OCI-LY7 (cell line): ENCODE data around the gene TMPRSS2. TPM values are rescaled to one million over a fixed set of nuclear protein-coding genes. Genes with fewer than 3 reads are reported as not detected.

Source experiments
- BruUV-seq: library from RNA; stranded (reverse); fragments of 400-500 nt; replicated peaks from 2 replicates; lab custom pipeline; 2021; lab: Mats Ljungman, UMichigan
- CTCF ChIA-PET: fragments of 300-600 bp; sonication (Branson Sonifier 250); formaldehyde crosslinking; loops from one replicate; lab custom pipeline; 2022; ENCODE audit warnings: antibody characterized with exemption; ENCODE audit not compliant: unreplicated experiment; lab: Charles Lee
- POLR2A ChIA-PET: fragments of 300-600 bp; sonication (Branson Sonifier 250); formaldehyde crosslinking; loops from one replicate; lab custom pipeline; 2022; ENCODE audit warnings: antibody characterized with exemption; lab: Charles Lee
- DNase-seq: peaks from one replicate; pipeline ENCODE4 v3.0.0-alpha.2; 2015; ENCODE audit warnings: low spot score
- H2AFZ ChIP-seq: fragments of 200-600 bp; sonication (generic), shearing (Covaris generic); 2 replicates; pipeline ENCODE4 v1.6.1; 2014; ENCODE audit warnings: mild to moderate bottlenecking, antibody characterized with exemption, low read length, moderate library complexity
- H3K27ac ChIP-seq: fragments of 200-600 bp; sonication (generic); 2 replicates; pipeline ENCODE4 v1.5.1; 2014; ENCODE audit warnings: mixed run types, low read depth, mild to moderate bottlenecking, moderate library complexity, low read length, inconsistent platforms; ENCODE audit not compliant: poor library complexity, severe bottlenecking
- H3K36me3 ChIP-seq: fragments of 200-600 bp; sonication (generic); 2 replicates; pipeline ENCODE4 v1.6.1; 2014; ENCODE audit warnings: mild to moderate bottlenecking, antibody characterized with exemption, low read length, moderate library complexity, mixed read lengths; ENCODE audit not compliant: insufficient read depth
- H3K4me1 ChIP-seq: fragments of 200-600 bp; sonication (generic); 2 replicates; pipeline ENCODE4 v1.5.1; 2014; ENCODE audit warnings: mild to moderate bottlenecking, low read length; ENCODE audit not compliant: insufficient read depth, poor library complexity, severe bottlenecking
- H3K4me2 ChIP-seq: fragments of 200-600 bp; sonication (generic); 2 replicates; pipeline ENCODE4 v1.6.1; 2014; ENCODE audit warnings: mild to moderate bottlenecking, low read length
- H3K4me3 ChIP-seq: fragments of 200-600 bp; sonication (generic); 2 replicates; pipeline ENCODE4 v1.5.1; 2014; ENCODE audit warnings: mild to moderate bottlenecking, low read depth, low read length; ENCODE audit not compliant: poor library complexity, severe bottlenecking
- H3K79me2 ChIP-seq: fragments of 200-600 bp; sonication (generic); 2 replicates; pipeline ENCODE4 v1.6.1; 2016; ENCODE audit warnings: low read depth, mild to moderate bottlenecking, low read length, moderate library complexity, mixed read lengths; ENCODE audit not compliant: insufficient read depth
- H3K9me2 ChIP-seq: fragments of 200-600 bp; sonication (generic); 2 replicates; pipeline ENCODE4 v1.6.1; 2016; ENCODE audit warnings: mild to moderate bottlenecking, low read length, mixed read lengths; ENCODE audit not compliant: insufficient read depth
- H3K9me3 ChIP-seq: fragments of 200-600 bp; sonication (generic); 2 replicates; pipeline ENCODE4 v1.6.1; 2014; ENCODE audit warnings: mild to moderate bottlenecking, mixed run types, low read length, mixed read lengths
- H4K20me1 ChIP-seq: fragments of 200-600 bp; sonication (generic); 2 replicates; pipeline ENCODE4 v1.6.1; 2014; ENCODE audit warnings: mild to moderate bottlenecking, antibody characterized with exemption, low read length, moderate library complexity, mixed read lengths; ENCODE audit not compliant: insufficient read depth
- CTCF ChIP-seq: fragments of 200-600 bp; sonication (generic); conservative IDR thresholded peaks from 2 replicates; pipeline ENCODE4 v1.5.1; 2014; ENCODE audit warnings: mild to moderate bottlenecking, antibody characterized with exemption, low read length, moderate library complexity, mixed read lengths
- EZH2phosphoT487 ChIP-seq: fragments of 200-600 bp; sonication (generic); IDR thresholded peaks from 2 replicates; pipeline ENCODE4 v1.6.1; 2018; ENCODE audit warnings: low read depth, borderline replicate concordance, mild to moderate bottlenecking, mixed run types, antibody characterized with exemption, low read length, moderate library complexity, mixed read lengths
- intact Hi-C: fragments of 100-400 bp; cut with micrococcal nuclease; formaldehyde crosslinking; loops from one replicate; pipeline ENCODE4 v1.10.0; 2022; ENCODE audit not compliant: unreplicated experiment
- total RNA-seq, 2 experiments: library from RNA; depleted of rRNA in 1 of 2; stranded (reverse); fragments of >200 nt in 1 of 2; shearing (Covaris generic) in 1 of 2; gene quantifications; 2 replicates each; pipeline ENCODE4 v1.2.3, GENCODE V29; 2014 to 2022

TMPRSS2 gene
- total RNA-seq, 2 experiments from 2014 or later = 0.09 TPM; not detected in 1

- H3K79me2 ChIP-seq = no peaks in the 10 kb centered on the region
- DNase-seq = no peak
- intact Hi-C loops = no loop called here
- no peak overlapping the region for H3K4me2 ChIP-seq
- no peaks in the 10 kb centered on the region for H3K9me2 ChIP-seq
- H3K36me3 ChIP-seq = peaks cover 4% of the 10 kb centered on the region; the same call in 1 of the 2 replicates
- CTCF ChIA-PET = interaction anchor here (1.6 kb wide), 1 partner anchor 166 kb away, joined by 3 read pairs; no protein-coding TSS in a partner anchor
- no peak overlapping the region for H3K4me3 ChIP-seq
- TF ChIP-seq EZH2phosphoT487 (no peak), CTCF (no peak)
- no peak overlapping the region for H2AFZ ChIP-seq
- no peaks in the 10 kb centered on the region for H3K4me1 ChIP-seq
- POLR2A ChIA-PET = interaction anchor here (0.6 kb wide), 1 partner anchor 1635 kb away, joined by 3 read pairs; no protein-coding TSS in a partner anchor
- BruUV-seq = no TSS peak
- H3K27ac ChIP-seq = no peak overlapping the region
- no peaks in the 10 kb centered on the region for H4K20me1 ChIP-seq
- H3K9me3 ChIP-seq = no peaks in the 10 kb centered on the region
These were observed 58.3 kb downstream of the TMPRSS2 start for GRCh38 chr21:41449613-41450012.

GRCh38 chr21:41447356-41447755 lies 60.6 kb downstream of the TMPRSS2 start:
- Histone ChIP-seq H3K36me3 (peaks cover 12% of the 10 kb centered on the region), H3K4me2 (no peak overlapping the region), H3K9me2 (no peaks in the 10 kb centered on the region), H3K4me1 (no peaks in the 10 kb centered on the region), H3K4me3 (no peak overlapping the region), H4K20me1 (no peaks in the 10 kb centered on the region), H3K9me3 (no peaks in the 10 kb centered on the region), H2AFZ (no peak overlapping the region), H3K27ac (no peak overlapping the region), H3K79me2 (no peaks in the 10 kb centered on the region)
- no peak for TF ChIP-seq EZH2phosphoT487
- TF ChIP-seq CTCF = no peak
- no TSS peak for BruUV-seq
- intact Hi-C loops = no loop called here
- ChIA-PET POLR2A (no interaction called here), CTCF (no interaction called here)
- DNase-seq = no peak

- POLR2A ChIA-PET = no interaction called here
- H3K4me1 ChIP-seq = no peaks in the 10 kb centered on the region
- no peaks in the 10 kb centered on the region for H4K20me1 ChIP-seq
- H3K9me3 ChIP-seq = no peaks in the 10 kb centered on the region
- H2AFZ ChIP-seq = no peak overlapping the region
- no peaks in the 10 kb centered on the region for H3K79me2 ChIP-seq
- no peak overlapping the region for H3K4me3 ChIP-seq
- no peak for DNase-seq
- peaks cover 12% of the 10 kb centered on the region for H3K36me3 ChIP-seq
- TF ChIP-seq EZH2phosphoT487 (no peak), CTCF (no peak)
- no peak overlapping the region for H3K27ac ChIP-seq
- no TSS peak for BruUV-seq
- no peaks in the 10 kb centered on the region for H3K9me2 ChIP-seq
- no peak overlapping the region for H3K4me2 ChIP-seq
- intact Hi-C loops = no loop called here
- CTCF ChIA-PET = no interaction called here
These were observed 61.4 kb downstream of the TMPRSS2 start for GRCh38 chr21:41446586-41446985.
